Measurements from ENCODE around the gene ITGA11.

DNA sequence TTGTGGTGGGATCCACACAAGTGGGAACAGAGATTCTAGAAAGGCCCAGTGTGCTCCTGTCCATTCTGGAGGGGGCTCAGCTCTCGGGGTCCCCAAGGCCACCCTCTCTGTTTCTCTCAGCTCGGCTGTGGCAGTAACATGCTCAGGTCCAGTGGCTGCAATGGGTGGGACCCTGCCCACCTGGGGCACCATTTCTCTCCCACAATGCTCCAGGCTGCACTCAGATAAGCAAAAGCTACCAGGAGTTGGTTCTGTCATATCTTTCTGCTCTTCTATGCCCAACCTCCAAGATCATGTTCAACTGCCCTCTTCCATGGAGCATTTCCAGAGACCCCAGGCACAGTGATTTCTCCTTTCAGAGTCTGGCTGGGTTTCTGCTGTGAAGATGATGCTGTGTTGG lies 40.8 kb downstream of the ITGA11 start:
- TF ChIP-seq, protein P1, sequence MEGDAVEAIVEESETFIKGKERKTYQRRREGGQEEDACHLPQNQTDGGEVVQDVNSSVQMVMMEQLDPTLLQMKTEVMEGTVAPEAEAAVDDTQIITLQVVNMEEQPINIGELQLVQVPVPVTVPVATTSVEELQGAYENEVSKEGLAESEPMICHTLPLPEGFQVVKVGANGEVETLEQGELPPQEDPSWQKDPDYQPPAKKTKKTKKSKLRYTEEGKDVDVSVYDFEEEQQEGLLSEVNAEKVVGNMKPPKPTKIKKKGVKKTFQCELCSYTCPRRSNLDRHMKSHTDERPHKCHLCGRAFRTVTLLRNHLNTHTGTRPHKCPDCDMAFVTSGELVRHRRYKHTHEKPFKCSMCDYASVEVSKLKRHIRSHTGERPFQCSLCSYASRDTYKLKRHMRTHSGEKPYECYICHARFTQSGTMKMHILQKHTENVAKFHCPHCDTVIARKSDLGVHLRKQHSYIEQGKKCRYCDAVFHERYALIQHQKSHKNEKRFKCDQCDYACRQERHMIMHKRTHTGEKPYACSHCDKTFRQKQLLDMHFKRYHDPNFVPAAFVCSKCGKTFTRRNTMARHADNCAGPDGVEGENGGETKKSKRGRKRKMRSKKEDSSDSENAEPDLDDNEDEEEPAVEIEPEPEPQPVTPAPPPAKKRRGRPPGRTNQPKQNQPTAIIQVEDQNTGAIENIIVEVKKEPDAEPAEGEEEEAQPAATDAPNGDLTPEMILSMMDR (conservative IDR thresholded peaks at IDR 0.05; ENCODE audit: low read depth, low read length), result no peak
- TF ChIP-seq EZH2phosphoT487 (IDR thresholded peaks at IDR 0.05; ENCODE audit: borderline replicate concordance, low read length), result no peak

Measured in PC-3 (cell line).